GM12865 (cell line): ENCODE results near the gene FCN1.

Source experiments
- DNase-seq: peaks from one replicate; pipeline ENCODE4 v3.0.0; 2010; ENCODE audit warnings: low read depth
- H3K4me3 ChIP-seq: 2 replicates; pipeline ENCODE4 v1.5.1; 2011; ENCODE audit warnings: mild to moderate bottlenecking, low read depth, low read length, control low read depth
- CTCF ChIP-seq: IDR thresholded peaks from 2 replicates; pipeline ENCODE4 v1.5.1; 2011; ENCODE audit warnings: low read length, control low read depth, low read depth, inconsistent platforms; ENCODE audit not compliant: insufficient read depth; ENCODE audit errors: missing control alignments

Gene FCN1

GRCh38 chr9:134884492-134884891 lies 33.2 kb downstream of the FCN1 start:
- H3K4me3 ChIP-seq: no peak overlapping the region
- DNase-seq: no peak
- TF ChIP-seq CTCF: no peak

GRCh38 chr9:134883040-134883782 lies 34.5 kb downstream of the FCN1 start:
- no peak for DNase-seq
- H3K4me3 ChIP-seq: no peak overlapping the region
- no peak for TF ChIP-seq CTCF

- DNase-seq: no peak
- no peak for TF ChIP-seq CTCF
- no peak overlapping the region for H3K4me3 ChIP-seq
Observed at GRCh38 chr9:134882204-134882785, 35.4 kb downstream of the FCN1 start.

- DNase-seq: no peak
- no peak overlapping the region for H3K4me3 ChIP-seq
- no peak for TF ChIP-seq CTCF
Observed at GRCh38 chr9:134881313-134881670, 36.4 kb downstream of the FCN1 start.

- no peak for DNase-seq
- H3K4me3 ChIP-seq: no peak within 1 kb of the TSS
- TF ChIP-seq CTCF: no peak
Observed at GRCh38 chr9:134880484-134881312, 37.0 kb downstream of the FCN1 start, which contains the start of gene FCN2. Gene FCN2, plus strand, starts transcription at chr9:134880810. Its CDS starts 12 bp downstream, at chr9:134880822.

- H3K4me3 ChIP-seq: no peak overlapping the region
- TF ChIP-seq CTCF: no peak
- DNase-seq: no peak
Observed at GRCh38 chr9:134879664-134880483, 37.8 kb downstream of the FCN1 start.
